Measurements from ENCODE around the gene TEDC2.

Gene TEDC2

DNA sequence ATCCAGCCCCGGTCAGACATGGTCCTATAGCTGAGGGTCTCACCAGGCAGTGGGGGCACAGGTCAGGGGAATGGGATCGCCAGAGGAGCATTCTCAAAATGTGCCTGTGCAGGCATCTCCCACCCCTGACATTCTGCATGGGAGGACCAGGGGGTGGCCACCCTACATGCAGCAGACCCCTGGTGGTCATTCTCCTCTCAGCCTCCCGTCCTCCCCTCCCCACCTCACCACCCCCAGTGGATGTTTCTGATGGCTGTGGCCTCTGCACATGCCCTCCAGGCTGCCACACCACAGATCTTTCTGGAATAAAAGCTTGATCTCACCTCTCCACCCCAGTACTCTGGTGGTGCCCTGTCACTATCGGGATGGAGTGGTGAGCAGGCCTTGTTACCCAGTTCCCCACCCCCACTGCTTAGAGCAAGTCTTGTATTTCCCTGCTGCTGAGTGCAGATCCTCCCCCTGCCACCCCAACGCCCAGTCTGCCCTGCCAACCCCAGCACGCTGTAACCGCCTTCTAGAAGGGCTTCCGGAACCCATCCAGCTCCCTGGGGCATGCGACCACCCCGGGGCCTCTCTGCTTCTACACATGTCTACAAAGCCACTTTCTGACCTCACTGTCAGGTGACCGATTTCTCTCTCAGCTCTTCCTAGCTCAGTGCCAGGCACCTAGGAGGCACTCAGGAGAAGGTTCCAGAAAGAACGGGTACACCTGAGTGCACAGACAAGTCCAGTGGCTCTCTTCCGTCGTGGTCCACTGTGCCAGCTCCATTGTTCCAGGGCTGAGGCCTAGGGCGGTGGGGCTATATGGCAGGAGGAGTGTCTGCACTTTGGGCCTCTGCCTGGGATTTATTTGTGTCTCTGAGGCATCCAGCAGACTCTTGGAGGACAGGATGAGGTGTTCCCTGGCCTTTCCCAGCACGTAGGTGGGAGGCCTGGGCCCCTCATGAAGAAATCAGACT lies 24.3 kb downstream of the TEDC2 start:
- CTCF ChIA-PET, result interaction anchor here (2.3 kb wide), 1 partner anchor 17 kb away, joined by 13 read pairs; no protein-coding TSS in a partner anchor
- TF ChIP-seq, protein P1, sequence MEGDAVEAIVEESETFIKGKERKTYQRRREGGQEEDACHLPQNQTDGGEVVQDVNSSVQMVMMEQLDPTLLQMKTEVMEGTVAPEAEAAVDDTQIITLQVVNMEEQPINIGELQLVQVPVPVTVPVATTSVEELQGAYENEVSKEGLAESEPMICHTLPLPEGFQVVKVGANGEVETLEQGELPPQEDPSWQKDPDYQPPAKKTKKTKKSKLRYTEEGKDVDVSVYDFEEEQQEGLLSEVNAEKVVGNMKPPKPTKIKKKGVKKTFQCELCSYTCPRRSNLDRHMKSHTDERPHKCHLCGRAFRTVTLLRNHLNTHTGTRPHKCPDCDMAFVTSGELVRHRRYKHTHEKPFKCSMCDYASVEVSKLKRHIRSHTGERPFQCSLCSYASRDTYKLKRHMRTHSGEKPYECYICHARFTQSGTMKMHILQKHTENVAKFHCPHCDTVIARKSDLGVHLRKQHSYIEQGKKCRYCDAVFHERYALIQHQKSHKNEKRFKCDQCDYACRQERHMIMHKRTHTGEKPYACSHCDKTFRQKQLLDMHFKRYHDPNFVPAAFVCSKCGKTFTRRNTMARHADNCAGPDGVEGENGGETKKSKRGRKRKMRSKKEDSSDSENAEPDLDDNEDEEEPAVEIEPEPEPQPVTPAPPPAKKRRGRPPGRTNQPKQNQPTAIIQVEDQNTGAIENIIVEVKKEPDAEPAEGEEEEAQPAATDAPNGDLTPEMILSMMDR (IDR thresholded peaks at IDR 0.05; ENCODE audit: control extremely low read depth, extremely low read depth, low read depth, missing control alignments), result no peak
- DNase-seq (ENCODE audit: extremely low spot score), result no peak
- POLR2A ChIA-PET, result no interaction called here

DNA sequence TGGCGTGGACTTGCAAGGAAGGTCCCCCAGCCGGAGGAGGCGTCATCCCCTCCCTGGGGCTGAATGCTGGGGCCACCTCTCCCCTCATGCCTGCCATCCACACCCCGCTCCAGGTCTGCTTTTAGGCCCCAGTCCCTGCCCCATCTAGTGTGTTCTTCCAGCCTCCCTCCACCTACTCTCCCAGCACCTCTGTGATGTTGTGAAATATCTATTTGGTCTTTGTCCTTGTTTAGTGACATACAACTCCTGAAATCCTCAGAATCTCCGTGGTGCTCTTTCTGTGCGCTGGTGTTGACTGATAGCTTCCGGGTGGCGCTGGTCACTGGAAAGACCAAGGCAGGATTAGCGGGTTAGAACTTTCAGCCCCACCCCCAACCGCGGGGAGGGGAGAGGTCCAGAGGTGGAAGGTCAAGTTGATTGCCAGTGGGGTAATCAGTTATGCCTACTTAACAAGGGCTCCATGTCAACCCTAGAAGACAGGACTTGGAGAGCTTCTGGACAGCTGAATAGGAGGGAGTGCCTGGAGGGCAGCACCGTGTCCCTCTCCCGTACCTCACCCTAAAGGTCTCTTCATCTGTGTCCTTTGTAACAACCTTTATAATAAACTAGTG lies 25.1 kb downstream of the TEDC2 start:
- TF ChIP-seq, protein P1 (IDR thresholded peaks at IDR 0.05; ENCODE audit: control extremely low read depth, extremely low read depth, low read depth, missing control alignments), result no peak
- DNase-seq (ENCODE audit: extremely low spot score), result no peak
- ChIA-PET POLR2A (interaction anchor here (0.6 kb wide), 1 partner anchor 259 kb away, joined by 3 read pairs; no protein-coding TSS in a partner anchor), CTCF (interaction anchor here (1.1 to 2.3 kb wide), 2 partner anchors 17 to 145 kb away, joined by 3 to 13 read pairs; partner anchors contain the start of gene ABCA3)

DNA sequence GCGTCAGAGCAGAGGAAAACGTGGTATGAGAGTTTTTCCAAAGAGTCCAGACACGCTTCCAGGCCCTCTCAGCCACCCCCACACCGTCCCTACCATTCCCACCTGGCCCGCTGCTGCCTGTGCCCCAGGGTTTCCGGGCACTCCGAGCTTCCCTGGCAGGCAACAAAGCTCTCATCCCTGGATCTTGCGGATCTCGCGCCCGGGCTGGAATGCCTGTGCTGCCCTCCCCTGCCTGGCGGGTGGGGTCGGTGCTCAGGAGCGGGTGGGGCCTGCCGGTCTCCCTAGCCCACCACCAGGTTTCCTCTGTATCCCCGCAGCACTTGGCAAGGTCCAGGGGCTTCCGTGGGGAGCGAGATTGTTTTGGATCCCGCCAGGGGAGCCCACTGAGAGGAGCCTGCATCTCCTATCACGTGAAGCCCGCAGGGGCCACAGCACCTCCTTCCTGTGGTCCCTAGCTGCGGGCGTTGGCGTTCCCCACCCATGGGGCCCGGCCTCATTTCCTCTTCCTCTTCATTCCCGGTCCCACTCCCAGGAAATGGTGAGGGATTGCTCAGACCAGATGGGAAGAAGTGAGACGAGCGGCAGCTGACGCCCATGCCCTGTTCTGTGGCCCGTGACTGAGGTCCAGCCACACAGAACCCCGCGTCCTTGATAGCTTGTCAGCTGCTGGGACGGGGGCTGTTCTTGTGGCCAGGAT lies 26.1 kb downstream of the TEDC2 start:
- TF ChIP-seq, protein P1 (IDR thresholded peaks at IDR 0.05; ENCODE audit: control extremely low read depth, extremely low read depth, low read depth, missing control alignments), result no peak
- CTCF ChIA-PET, result interaction anchor here (1.0 to 8.1 kb wide), 14 partner anchors 9 to 482 kb away, joined by 3 to 36 read pairs (median 4); partner anchors contain the start of gene ABCA3
- POLR2A ChIA-PET, result no interaction called here
- no peak for DNase-seq (ENCODE audit: extremely low spot score)

DNA sequence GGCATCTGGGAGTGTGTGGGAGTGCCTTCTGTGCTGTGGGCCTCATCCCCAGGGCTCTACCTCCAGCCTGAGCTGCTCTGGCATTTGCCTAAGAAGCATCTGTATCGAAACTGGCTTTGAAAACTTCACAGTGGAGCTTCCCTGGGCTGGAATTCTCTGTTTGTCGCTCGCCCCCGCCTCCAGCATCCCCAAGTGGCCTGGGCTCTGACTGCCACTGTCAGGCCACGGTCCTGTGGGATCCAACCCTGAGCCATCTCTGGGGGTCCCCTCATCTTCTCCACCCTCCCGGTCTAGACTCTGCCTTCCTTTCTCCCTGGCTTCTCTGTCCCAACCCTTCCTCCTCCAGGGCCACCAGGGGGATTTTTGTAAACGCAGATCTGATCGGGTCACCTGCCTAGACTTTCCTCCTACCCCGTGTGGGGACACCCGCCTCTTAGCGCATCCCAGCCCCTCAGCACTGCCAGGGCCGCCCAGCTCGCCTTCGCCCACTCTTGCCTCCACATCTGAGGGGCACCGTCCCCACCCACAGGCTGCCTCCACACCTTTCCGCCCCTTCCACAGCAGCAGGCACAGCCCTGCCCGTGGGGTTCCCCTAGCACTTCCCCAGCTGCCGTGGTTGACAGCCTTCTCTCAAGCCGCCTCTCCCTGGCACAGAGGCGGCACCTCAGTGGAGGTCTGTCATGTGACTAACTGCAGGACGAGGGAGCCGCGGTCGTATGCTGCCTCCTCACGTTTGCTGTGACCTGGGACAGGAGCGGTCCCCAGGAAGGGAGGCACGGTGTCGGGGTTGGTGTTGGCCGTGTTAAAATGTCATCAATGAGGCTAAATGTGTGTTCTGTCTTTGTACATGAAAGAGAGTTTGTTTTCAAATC lies 27.0 kb downstream of the TEDC2 start:
- DNase-seq (ENCODE audit: extremely low spot score), result peak; percentile 85
- ChIA-PET CTCF (interaction anchor here (1.0 to 8.1 kb wide), 12 partner anchors 10 to 483 kb away, joined by 3 to 36 read pairs (median 4); partner anchors contain the start of gene ABCA3), POLR2A (no interaction called here)
- TF ChIP-seq, protein P1 (IDR thresholded peaks at IDR 0.05; ENCODE audit: control extremely low read depth, extremely low read depth, low read depth, missing control alignments), result peak; percentile 64

DNA sequence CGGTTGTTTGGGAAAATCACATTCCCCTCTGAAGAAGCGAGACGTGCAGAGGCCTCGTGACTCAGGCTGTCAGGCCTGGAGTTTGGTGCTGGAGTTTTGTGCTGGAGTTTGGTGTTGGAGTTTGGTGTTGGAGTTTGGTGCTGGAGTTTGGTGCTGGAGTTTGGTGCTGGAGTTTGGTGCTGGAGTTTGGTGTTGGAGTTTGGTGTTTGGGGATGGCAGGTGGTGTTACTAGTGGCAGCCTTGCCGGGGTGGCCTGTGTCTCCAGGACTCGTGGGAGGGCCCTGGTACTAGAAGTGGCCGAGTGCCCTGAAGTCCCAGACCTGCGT lies 27.6 kb downstream of the TEDC2 start:
- TF ChIP-seq, protein P1 (IDR thresholded peaks at IDR 0.05; ENCODE audit: control extremely low read depth, extremely low read depth, low read depth, missing control alignments), result no peak
- POLR2A ChIA-PET, result no interaction called here
- CTCF ChIA-PET, result interaction anchor here (0.7 to 8.1 kb wide), 2 partner anchors 14 to 59 kb away, joined by 3 to 36 read pairs; no protein-coding TSS in a partner anchor
- no peak for DNase-seq (ENCODE audit: extremely low spot score)
